ENCODE data around the gene NF1. TPM values are rescaled to one million over a fixed set of nuclear protein-coding genes. Genes with fewer than 3 reads are reported as not detected.

NF1 gene
- total RNA-seq, 1 experiment from 2014 or later = 35.4 TPM

GRCh38 chr17:31412511-31412910 lies 317.7 kb downstream of the NF1 start (continued):
- TF ChIP-seq ZNF232 (CRISPR knock-in tag; IDR thresholded peaks at IDR 0.05) (no peak), SOX15 (CRISPR knock-in tag; IDR thresholded peaks at IDR 0.05) (no peak), PRDM15 (CRISPR knock-in tag; IDR thresholded peaks at IDR 0.05) (no peak), CREB1 (CRISPR knock-in tag; IDR thresholded peaks at IDR 0.05) (no peak), IRF2 (CRISPR knock-in tag; IDR thresholded peaks at IDR 0.05; ENCODE audit: borderline replicate concordance, low read depth) (no peak), PRRX2 (CRISPR knock-in tag; IDR thresholded peaks at IDR 0.05) (no peak), ZNF281 (CRISPR knock-in tag; IDR thresholded peaks at IDR 0.05) (no peak), FOXJ3 (CRISPR knock-in tag; IDR thresholded peaks at IDR 0.05; ENCODE audit: borderline replicate concordance) (no peak), ELF4 (CRISPR knock-in tag; IDR thresholded peaks at IDR 0.05; ENCODE audit: low read depth) (no peak), MAX (CRISPR knock-in tag; IDR thresholded peaks at IDR 0.05) (no peak), JAZF1 (CRISPR knock-in tag; IDR thresholded peaks at IDR 0.05) (no peak)
- TF ChIP-seq, protein P1, sequence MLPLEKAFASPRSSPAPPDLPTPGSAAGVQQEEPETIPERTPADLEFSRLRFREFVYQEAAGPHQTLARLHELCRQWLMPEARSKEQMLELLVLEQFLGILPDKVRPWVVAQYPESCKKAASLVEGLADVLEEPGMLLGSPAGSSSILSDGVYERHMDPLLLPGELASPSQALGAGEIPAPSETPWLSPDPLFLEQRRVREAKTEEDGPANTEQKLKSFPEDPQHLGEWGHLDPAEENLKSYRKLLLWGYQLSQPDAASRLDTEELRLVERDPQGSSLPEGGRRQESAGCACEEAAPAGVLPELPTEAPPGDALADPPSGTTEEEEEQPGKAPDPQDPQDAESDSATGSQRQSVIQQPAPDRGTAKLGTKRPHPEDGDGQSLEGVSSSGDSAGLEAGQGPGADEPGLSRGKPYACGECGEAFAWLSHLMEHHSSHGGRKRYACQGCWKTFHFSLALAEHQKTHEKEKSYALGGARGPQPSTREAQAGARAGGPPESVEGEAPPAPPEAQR (CRISPR knock-in tag; IDR thresholded peaks at IDR 0.05) = no peak
- TF ChIP-seq, protein P2, sequence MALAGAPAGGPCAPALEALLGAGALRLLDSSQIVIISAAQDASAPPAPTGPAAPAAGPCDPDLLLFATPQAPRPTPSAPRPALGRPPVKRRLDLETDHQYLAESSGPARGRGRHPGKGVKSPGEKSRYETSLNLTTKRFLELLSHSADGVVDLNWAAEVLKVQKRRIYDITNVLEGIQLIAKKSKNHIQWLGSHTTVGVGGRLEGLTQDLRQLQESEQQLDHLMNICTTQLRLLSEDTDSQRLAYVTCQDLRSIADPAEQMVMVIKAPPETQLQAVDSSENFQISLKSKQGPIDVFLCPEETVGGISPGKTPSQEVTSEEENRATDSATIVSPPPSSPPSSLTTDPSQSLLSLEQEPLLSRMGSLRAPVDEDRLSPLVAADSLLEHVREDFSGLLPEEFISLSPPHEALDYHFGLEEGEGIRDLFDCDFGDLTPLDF (CRISPR knock-in tag; IDR thresholded peaks at IDR 0.05) = no peak
- TF ChIP-seq, protein P3, sequence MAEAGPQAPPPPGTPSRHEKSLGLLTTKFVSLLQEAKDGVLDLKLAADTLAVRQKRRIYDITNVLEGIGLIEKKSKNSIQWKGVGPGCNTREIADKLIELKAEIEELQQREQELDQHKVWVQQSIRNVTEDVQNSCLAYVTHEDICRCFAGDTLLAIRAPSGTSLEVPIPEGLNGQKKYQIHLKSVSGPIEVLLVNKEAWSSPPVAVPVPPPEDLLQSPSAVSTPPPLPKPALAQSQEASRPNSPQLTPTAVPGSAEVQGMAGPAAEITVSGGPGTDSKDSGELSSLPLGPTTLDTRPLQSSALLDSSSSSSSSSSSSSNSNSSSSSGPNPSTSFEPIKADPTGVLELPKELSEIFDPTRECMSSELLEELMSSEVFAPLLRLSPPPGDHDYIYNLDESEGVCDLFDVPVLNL (CRISPR knock-in tag; IDR thresholded peaks at IDR 0.05; ENCODE audit: borderline replicate concordance, low read depth) = no peak

GRCh38 chr17:31413081-31413799 lies 318.5 kb downstream of the NF1 start:
- no peak for ATAC-seq
- DNase-seq (ENCODE audit: low spot score) = no peak
- POLR2A ChIA-PET = no interaction called here
- Mint-ChIP-seq H3K4me1 (peaks cover 18% of the 10 kb centered on the region), H3K9me3 (no peaks in the 10 kb centered on the region), H3K36me3 (no peaks in the 10 kb centered on the region), H3K4me3 (no peak overlapping the region), H3K27ac (no peak overlapping the region), H3K27me3 (ENCODE audit: low read depth) (no peaks in the 10 kb centered on the region; the same call in 1 of the 2 replicates)
- CTCF ChIA-PET = interaction anchor here (0.6 to 6.5 kb wide), 4 partner anchors 12 to 104 kb away, joined by 3 to 34 read pairs (median 5); partner anchors contain the start of gene RAB11FIP4
- TF ChIP-seq HMGA2 (CRISPR knock-in tag; IDR thresholded peaks at IDR 0.05) (no peak), CBFB (CRISPR knock-in tag; IDR thresholded peaks at IDR 0.05; ENCODE audit: low read depth) (no peak), TCF7 (CRISPR knock-in tag; IDR thresholded peaks at IDR 0.05; ENCODE audit: low read depth) (no peak), FOXJ3 (CRISPR knock-in tag; IDR thresholded peaks at IDR 0.05; ENCODE audit: borderline replicate concordance) (no peak), CREM (CRISPR knock-in tag; IDR thresholded peaks at IDR 0.05) (no peak), ETV6 (CRISPR knock-in tag; IDR thresholded peaks at IDR 0.05) (no peak), NR3C1 (CRISPR knock-in tag; conservative IDR thresholded peaks at IDR 0.05; ENCODE audit: low read depth) (no peak), FOXP1 (CRISPR knock-in tag; IDR thresholded peaks at IDR 0.05; ENCODE audit: borderline replicate concordance) (no peak), ATF3 (CRISPR knock-in tag; conservative IDR thresholded peaks at IDR 0.05) (no peak)
- TF ChIP-seq, protein P4, sequence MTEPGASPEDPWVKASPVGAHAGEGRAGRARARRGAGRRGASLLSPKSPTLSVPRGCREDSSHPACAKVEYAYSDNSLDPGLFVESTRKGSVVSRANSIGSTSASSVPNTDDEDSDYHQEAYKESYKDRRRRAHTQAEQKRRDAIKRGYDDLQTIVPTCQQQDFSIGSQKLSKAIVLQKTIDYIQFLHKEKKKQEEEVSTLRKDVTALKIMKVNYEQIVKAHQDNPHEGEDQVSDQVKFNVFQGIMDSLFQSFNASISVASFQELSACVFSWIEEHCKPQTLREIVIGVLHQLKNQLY (CRISPR knock-in tag; IDR thresholded peaks at IDR 0.05) = no peak
